Measurements from ENCODE around the gene AQP6.

DNA sequence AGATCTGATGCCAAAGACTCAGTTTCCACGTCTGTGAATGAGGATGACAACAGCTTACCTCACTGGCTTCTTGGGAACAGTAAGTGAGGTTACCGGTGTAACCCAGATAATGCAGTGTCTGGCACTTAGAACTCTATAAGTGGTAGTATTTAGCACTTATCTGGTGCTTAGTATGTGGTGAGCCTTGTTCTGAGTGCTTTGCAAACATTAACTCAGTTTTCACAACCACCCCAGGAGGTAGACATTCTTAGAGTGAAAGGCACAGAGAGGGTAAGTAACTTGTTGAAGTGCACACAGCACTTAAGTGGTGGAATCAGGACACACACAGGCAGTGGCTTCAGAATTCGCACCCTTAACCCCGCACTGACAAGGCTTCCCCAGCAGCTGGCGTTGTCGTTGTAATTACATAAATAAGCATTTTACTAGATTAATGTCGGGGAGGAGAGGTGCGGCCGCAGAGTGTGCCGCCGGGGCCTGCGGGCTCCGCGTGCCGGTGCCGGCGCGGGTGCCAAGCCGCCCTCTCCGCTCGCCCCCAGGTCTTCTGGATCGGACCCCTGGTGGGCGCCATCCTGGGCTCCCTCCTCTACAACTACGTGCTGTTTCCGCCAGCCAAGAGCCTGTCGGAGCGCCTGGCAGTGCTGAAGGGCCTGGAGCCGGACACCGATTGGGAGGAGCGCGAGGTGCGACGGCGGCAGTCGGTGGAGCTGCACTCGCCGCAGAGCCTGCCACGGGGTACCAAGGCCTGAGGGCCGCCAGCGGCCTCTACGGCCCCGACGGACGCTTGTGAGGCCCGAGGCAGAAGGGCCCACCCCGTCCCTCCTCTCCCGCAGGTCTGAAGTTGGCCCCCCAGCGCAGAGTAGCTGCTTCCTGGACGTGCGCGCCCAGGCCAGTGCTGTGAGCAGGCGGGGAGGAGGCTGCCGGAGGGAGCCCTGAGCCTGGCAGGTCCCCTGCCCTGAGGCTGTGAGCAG, 17.6 kb upstream of the AQP6 start:
- TF ChIP-seq CTCF (IDR thresholded peaks at IDR 0.05), result no peak
- TF ChIP-seq POLR2A (IDR thresholded peaks at IDR 0.05), result no peak
